Breast epithelium (tissue), 4 donors: Measurements from ENCODE around the gene GPR6. TPM values are rescaled to one million over a fixed set of nuclear protein-coding genes. Genes with fewer than 3 reads are reported as not detected.

Experiments used
- DNase-seq, 2 donors: peaks; one replicate each; pipeline ENCODE4 v3.0.0-alpha.2; 2019; ENCODE audit warnings: low spot score in 2 of 2
- H3K27ac ChIP-seq, 2 donors: fragments of 200-600 bp; sonication (generic) in 1 of 2; one replicate each; pipeline ENCODE4 v1.5.1; 2016 to 2019; ENCODE audit warnings: mild to moderate bottlenecking in 1 of 2
- H3K27me3 ChIP-seq, 2 donors: fragments of 200-600 bp; sonication (generic) in 1 of 2; one replicate each; pipeline versions ENCODE4 v1.5.1 to v1.6.0; 2017 to 2019; ENCODE audit warnings: control low read depth in 1 of 2, mild to moderate bottlenecking in 1 of 2
- H3K36me3 ChIP-seq: fragments of 200-600 bp; one replicate; pipeline ENCODE4 v1.5.1; 2019
- H3K4me1 ChIP-seq, 2 donors: fragments of 200-600 bp; sonication (generic); one replicate each; pipeline ENCODE4 v1.5.1; 2016 to 2019; ENCODE audit warnings: control low read depth in 1 of 2
- H3K4me3 ChIP-seq, 3 donors: fragments of 200-600 bp; sonication (generic); 1 replicate in 2 of 3; 2 replicates in 1 of 3; pipeline ENCODE4 v1.5.1; 2016 to 2019; ENCODE audit warnings: mild to moderate bottlenecking in 3 of 3, moderate library complexity in 2 of 3
- H3K9me3 ChIP-seq, 2 donors: fragments of 200-600 bp; sonication (generic) in 1 of 2; one replicate each; pipeline ENCODE4 v1.5.1; 2016 to 2019; ENCODE audit warnings: control low read depth in 1 of 2
- POLR2A ChIP-seq: fragments of 450-650 bp; IDR thresholded peaks from one replicate; pipeline ENCODE4 v1.6.1; 2016; ENCODE audit warnings: antibody characterized with exemption, mild to moderate bottlenecking, moderate library complexity
- POLR2AphosphoS5 ChIP-seq, 3 donors: sonication (generic); formaldehyde crosslinking; IDR thresholded peaks; one replicate each; pipeline ENCODE4 v1.6.1; 2017; ENCODE audit warnings: antibody characterized with exemption in 3 of 3
- intact Hi-C: fragments of 100-400 bp; cut with DNase I; formaldehyde crosslinking; loops from one replicate; pipeline ENCODE4 v1.15.1; 2023; ENCODE audit warnings: low total_unique reads
- total RNA-seq, 3 donors: library from RNA; depleted of rRNA; stranded (reverse); fragments of >200 nt; gene quantifications; one replicate each; pipeline ENCODE4 v1.1.0, GENCODE V29; 2016
- TF ChIP-seq, protein P1 (sequence below), 3 donors: fragments of 450-650 bp; IDR thresholded peaks; one replicate each; pipeline ENCODE4 v1.5.1; 2016 to 2017; ENCODE audit warnings: antibody characterized with exemption in 3 of 3, mild to moderate bottlenecking in 3 of 3, moderate library complexity in 3 of 3

GPR6 gene
- total RNA-seq, 3 donors from 2014 or later: 0.15 TPM; not detected in 2

DNA sequence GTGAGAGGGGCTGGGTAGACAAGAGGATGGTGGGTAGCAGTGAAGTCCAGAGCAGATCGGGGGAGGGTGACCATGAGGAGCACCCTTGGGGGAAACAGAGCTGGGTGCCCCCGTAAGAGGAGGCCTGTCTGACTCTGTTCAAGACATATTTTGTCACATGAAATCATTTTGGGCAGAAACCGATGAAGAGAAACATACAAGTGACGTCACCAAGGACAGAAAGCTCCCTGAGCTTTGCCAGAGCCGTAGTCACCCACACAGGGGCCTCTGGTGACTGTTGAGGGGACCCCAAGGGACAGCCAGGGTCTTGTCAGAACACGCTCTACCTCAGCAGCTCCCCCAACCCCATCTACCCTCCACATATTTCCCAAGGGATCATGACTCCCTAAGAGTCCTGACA, 39.2 kb downstream of the GPR6 start:
- Histone ChIP-seq H3K9me3 (no peaks in the 10 kb centered on the region), H3K27me3 (no peaks in the 10 kb centered on the region), H3K4me1 (no peaks in the 10 kb centered on the region), H3K27ac (no peak overlapping the region), H3K36me3 (no peaks in the 10 kb centered on the region), H3K4me3 (no peak overlapping the region)
- intact Hi-C loops: no loop called here
- TF ChIP-seq, protein P1, sequence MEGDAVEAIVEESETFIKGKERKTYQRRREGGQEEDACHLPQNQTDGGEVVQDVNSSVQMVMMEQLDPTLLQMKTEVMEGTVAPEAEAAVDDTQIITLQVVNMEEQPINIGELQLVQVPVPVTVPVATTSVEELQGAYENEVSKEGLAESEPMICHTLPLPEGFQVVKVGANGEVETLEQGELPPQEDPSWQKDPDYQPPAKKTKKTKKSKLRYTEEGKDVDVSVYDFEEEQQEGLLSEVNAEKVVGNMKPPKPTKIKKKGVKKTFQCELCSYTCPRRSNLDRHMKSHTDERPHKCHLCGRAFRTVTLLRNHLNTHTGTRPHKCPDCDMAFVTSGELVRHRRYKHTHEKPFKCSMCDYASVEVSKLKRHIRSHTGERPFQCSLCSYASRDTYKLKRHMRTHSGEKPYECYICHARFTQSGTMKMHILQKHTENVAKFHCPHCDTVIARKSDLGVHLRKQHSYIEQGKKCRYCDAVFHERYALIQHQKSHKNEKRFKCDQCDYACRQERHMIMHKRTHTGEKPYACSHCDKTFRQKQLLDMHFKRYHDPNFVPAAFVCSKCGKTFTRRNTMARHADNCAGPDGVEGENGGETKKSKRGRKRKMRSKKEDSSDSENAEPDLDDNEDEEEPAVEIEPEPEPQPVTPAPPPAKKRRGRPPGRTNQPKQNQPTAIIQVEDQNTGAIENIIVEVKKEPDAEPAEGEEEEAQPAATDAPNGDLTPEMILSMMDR (IDR thresholded peaks at IDR 0.05): no peak
- TF ChIP-seq POLR2AphosphoS5 (IDR thresholded peaks at IDR 0.05) (no peak), POLR2A (no peak)
- no peak for DNase-seq

DNA sequence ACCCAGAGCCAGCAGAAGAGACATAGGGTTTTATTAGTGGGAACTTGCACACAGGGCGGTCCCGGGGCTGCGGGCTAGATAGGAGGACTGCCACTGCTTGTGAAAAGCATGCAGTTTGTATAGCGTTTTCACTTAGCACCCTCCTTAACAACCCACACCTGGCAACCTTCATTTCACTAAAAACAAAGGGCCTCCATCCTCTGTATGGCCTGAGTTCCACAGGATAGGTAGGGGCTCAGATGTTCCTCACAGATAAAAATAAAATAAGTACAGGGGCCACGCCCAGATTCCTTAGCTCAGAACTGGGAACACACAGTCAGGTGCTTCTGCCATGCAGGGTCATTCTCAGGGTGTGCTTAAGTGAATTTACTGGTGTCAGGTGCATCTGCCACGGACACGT, 39.8 kb downstream of the GPR6 start:
- no peak overlapping the region for H3K4me3 ChIP-seq
- H3K9me3 ChIP-seq: no peaks in the 10 kb centered on the region
- H3K27me3 ChIP-seq: no peaks in the 10 kb centered on the region
- no peak for DNase-seq
- H3K4me1 ChIP-seq: no peaks in the 10 kb centered on the region
- TF ChIP-seq POLR2AphosphoS5 (IDR thresholded peaks at IDR 0.05) (no peak), POLR2A (no peak)
- TF ChIP-seq, protein P1 (IDR thresholded peaks at IDR 0.05): no peak
- no peaks in the 10 kb centered on the region for H3K36me3 ChIP-seq
- intact Hi-C loops: no loop called here
- H3K27ac ChIP-seq: no peak overlapping the region

DNA sequence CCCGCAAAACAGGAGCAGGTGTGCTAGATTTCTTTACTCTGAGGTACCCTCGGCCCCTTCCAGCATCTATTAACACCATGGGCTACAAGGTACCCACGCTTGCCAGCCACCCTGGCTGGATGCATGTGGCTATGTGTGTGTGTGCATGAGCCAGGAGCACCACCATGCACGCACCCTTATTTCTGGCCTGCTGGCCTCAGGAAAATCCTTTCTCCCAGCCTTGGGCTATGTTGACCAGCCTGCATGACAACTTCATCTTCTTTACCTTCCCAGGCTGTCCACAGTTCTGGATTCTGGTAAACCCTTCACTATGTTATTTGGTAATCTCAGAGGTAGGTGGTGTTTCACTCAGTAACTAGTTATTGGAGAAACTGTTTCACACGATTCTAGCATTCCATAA, 40.4 kb downstream of the GPR6 start:
- no peaks in the 10 kb centered on the region for H3K27me3 ChIP-seq
- no peak for DNase-seq
- H3K36me3 ChIP-seq: no peaks in the 10 kb centered on the region
- H3K27ac ChIP-seq: no peak overlapping the region
- H3K4me1 ChIP-seq: no peaks in the 10 kb centered on the region
- intact Hi-C loops: no loop called here
- H3K4me3 ChIP-seq: no peak overlapping the region
- no peak for TF ChIP-seq POLR2AphosphoS5 (IDR thresholded peaks at IDR 0.05)
- H3K9me3 ChIP-seq: no peaks in the 10 kb centered on the region

DNA sequence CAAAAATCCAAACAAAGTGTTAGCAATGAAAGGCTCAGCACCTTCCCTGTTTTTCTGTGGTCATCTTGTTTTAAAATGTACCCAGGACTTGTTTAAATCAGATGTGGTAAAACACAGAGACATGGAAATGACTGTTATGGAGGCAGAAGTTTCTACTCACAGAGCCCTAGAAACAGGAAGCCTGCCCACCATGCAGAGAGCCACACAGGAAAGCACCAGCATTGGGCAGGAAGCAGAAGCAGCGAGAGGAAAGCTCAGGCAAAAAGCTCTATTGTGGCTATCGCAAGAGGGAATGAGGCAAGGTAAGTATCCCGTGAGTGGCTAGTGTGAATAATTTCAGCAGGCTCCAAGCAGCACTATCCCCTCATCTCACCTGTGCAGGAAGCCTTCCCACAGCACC, 42.8 kb downstream of the GPR6 start:
- intact Hi-C loops: no loop called here
- H3K36me3 ChIP-seq: no peaks in the 10 kb centered on the region
- H3K4me1 ChIP-seq: no peaks in the 10 kb centered on the region
- peaks cover 0 to 4% of the 10 kb centered on the region in 2 donors for H3K9me3 ChIP-seq
- no peak overlapping the region for H3K27ac ChIP-seq
- TF ChIP-seq POLR2A (no peak), POLR2AphosphoS5 (IDR thresholded peaks at IDR 0.05) (no peak)
- TF ChIP-seq, protein P1 (IDR thresholded peaks at IDR 0.05): no peak
- no peak for DNase-seq
- no peaks in the 10 kb centered on the region for H3K27me3 ChIP-seq
- no peak overlapping the region for H3K4me3 ChIP-seq

DNA sequence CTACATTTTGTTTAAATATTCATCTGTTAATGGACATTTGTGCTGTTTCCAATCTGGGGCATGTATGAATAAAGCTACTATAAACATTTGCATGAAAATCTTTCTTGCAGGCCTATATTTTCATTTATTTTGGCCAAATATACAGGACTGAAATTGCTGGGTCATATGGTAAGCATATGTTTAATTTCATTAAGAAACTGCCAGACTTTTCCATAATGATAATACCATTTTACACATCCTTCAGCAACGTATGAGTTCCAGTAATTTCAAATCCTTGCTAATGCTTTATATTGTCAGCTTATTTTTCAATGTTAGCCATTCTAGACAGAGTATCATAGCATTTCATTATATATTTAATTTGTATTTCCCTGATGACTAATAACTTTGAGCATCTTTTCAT, 51.0 kb downstream of the GPR6 start:
- intact Hi-C loops: no loop called here
- Histone ChIP-seq H3K27me3 (no peaks in the 10 kb centered on the region), H3K9me3 (peaks cover 0 to 4% of the 10 kb centered on the region in 2 donors), H3K4me1 (no peaks in the 10 kb centered on the region), H3K36me3 (no peaks in the 10 kb centered on the region), H3K27ac (no peak overlapping the region), H3K4me3 (no peak overlapping the region)
- no peak for DNase-seq
- TF ChIP-seq, protein P1 (IDR thresholded peaks at IDR 0.05): no peak
- no peak for TF ChIP-seq POLR2A
- no peak for TF ChIP-seq POLR2AphosphoS5 (IDR thresholded peaks at IDR 0.05)

Other genes starting within 250 kb of the GPR6 start
- 10 to 100 TPM; 11.4 to 19.7 (median 12.3) TPM for gene WASF1, start 201.4 kb downstream of the GPR6 start, total RNA-seq
- 10 to 100 TPM; 17.8 to 27.4 (median 20.3) TPM for gene CDC40, start 202.1 kb downstream of the GPR6 start, total RNA-seq